NOMO-1 (cell line): ENCODE results near the gene RNU5B-1.

Experiments used
- DNase-seq, 2 experiments: peaks; one replicate each; lab custom pipeline; 2025; ENCODE audit not compliant: unreplicated experiment in 2 of 2; lab: John Stamatoyannopoulos, UW

The RNU5B-1 gene

DNA sequence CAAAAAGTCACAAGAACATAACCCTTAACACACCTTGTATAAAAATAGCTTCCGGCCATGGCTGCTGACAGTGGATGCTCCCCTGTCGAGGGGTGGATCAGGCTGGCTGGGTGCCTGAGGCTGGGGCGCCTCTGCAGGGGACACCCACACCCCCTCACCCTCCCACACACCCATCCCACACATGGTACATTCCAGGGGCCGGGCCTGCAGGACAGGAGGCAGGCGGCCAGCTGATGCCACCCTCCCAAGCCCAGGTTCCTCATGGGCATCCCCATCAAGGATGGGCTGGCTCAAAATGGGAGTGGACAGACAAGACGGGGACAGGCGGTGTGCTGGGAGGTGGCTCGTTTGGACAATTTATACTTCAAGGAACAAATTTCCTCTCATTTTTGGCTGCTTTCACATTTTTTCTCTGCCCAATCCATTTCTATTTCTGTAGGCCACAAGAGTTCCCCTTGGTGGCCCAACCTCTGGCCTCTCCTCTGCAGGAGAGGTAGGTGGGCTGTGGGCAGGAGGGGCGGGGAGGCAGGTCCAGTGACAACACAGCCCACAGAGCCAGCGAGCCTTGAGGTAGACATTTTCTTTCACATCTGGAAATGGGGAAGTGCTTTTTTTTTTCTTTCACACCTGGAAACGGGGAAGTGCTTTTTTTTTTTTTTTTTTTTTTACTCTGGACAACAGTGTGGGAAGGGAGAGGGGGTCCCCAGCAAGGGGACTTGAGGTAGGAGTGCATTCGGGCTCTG lies 23.3 kb downstream of the RNU5B-1 start:
- no peak for DNase-seq

DNA sequence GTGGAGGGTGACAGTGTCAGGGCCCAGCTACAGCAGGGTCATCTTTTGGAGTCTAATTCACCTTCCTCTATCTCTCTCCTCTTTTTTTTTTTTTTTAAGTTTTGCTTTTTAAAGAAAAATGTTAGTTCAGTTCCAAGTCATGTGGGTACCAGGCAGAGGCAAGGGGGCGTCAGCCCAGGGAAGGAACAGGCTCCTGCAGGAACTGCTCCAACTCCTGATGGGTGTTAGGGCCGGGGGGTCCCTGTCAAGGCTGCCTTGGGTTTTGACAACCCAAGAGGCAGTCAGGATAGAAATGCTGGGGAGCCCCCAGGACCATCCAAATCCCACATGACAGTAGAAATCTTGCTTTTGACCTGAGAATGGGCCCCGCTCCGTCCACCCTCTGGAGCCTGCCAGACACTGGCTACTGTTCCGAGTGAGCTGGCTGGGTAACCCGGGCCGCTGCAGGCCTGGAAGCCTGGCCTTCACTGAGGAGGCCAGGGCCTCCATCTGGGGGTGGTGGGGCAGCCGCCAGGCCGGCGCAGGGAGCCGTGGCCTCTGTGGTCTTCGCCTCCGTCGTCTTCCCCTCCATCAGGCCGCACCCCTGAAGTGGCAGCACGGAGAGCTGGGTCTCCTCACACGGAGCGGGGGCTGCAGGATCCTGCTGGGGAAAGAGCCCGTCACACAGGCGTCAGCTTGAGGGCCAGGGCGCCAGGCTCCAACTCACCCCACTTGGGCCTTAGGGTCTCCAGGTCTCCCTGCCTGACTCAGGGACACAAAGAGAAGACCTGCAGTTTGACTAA lies 24.2 kb downstream of the RNU5B-1 start:
- no peak for DNase-seq

DNA sequence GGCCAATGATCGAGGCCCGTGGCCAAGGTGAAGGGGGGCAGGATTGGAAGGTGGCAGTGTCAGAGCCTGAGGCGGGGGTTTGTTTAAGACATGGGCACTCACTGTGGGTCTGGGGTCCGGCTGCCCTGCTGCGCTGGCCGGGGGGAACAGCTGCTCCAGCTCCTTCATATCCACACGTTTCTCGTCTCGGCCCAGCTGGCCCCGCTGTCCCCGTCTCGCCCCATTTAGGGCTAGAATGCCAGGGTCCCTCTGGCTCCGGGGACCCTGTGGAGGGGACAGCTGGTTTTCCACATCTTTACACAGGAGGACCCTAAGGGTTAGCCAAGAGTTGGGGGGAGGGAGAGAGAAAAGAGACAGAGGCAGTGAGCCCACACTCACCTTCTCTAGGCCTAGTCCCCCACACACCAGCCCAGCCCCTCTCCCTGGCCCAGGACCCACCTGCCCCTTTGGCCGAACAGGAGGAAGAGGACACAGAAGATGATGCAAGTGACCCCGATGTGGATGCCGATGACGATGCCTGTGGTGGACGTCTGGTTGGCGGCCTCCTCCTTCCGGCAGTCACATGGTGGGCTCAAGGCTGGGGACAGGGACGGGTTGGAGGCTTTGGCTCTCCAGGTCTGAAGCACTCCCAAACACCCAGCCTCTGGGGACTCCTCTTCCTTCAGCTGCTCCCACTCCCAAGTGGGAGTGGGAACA lies 25.0 kb downstream of the RNU5B-1 start:
- DNase-seq, result no peak

DNA sequence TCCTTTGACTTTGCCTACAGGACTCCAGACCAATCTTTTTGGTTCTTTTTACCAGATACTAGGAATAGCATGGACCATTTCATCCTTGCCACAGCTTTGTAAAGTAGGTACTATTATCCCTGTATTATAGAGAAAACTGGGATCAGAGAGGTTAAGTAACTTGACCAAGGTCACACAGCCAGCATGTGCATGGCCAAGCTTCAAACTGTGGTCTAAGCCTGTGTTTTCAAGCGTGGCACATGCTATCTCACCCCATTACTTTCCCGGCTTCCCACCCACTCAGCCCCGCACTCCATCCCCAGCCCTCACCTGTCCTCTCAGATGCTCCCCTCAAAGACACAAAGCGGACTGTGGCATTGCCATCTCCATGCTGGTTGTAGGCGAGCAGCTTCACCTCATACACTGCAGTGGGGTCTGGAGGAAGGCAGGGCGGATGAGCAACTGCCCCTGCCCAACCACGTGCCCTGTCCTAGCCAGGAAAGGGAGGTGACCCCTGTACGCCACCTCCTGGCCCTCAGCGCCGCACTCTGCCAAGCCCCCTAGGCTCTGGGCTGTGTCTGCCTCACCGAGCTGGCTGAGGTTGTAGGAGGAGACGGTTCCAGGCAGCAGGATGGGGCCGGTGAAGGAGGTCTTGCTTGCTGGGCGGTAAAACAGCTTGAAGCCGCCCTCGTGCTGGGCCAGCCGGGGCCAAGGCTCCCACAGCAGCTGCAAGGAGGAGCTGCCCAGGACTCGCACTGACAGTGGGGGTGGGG lies 25.7 kb downstream of the RNU5B-1 start:
- no peak for DNase-seq

DNA sequence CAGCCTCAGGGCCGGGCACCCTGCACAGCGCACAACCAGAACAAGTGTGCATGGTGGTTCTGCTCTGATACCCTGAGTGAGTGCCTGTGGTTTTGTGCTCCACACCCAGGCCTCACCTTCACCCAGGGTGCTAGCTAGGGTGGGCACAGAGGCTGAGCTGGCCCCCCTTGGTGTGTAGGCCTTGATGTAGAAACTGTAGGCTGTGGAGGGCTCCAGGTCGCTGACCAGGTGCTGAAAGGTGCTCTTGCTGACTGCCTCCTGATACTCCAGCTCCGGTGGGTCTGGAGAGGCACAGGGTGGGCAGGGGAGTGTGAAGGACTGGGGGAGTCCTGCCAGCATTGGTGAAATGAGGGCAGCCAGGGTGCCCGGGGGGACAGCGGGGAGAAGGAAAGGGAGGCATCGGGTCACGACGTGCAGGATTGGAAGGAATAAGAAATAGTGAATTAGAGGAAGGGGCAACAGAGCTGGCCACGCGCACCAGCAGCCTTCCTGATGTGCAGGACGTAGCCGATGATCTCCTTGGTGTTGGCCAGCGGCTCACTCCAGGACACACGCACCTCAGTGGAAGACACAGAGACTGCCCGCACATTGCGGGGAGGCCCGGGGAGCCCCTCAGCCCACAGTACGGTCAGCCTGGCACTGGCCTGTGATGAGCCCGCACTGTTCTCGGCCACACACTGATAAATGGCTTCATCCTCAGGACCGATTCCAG lies 26.6 kb downstream of the RNU5B-1 start:
- DNase-seq, result no peak

DNA sequence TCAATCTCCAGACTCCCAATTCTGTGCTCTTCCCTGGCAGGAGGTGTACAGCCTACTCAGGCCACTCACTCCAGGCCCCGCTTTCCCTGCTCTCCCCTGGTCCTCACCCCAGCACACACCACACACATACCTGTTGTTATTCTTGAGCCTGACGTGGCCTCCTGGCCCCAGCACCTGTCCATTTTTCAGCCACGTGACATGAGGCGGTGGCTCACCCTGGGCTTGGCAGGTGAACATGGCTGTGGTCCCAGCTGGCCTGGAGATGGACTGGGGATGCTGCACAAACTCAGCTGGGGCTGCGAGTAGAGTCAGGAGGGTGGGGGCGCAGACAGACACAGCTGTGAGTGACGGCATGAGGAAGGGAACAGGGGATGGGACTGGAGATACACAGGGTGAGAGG lies 27.3 kb downstream of the RNU5B-1 start:
- DNase-seq, result no peak

DNA sequence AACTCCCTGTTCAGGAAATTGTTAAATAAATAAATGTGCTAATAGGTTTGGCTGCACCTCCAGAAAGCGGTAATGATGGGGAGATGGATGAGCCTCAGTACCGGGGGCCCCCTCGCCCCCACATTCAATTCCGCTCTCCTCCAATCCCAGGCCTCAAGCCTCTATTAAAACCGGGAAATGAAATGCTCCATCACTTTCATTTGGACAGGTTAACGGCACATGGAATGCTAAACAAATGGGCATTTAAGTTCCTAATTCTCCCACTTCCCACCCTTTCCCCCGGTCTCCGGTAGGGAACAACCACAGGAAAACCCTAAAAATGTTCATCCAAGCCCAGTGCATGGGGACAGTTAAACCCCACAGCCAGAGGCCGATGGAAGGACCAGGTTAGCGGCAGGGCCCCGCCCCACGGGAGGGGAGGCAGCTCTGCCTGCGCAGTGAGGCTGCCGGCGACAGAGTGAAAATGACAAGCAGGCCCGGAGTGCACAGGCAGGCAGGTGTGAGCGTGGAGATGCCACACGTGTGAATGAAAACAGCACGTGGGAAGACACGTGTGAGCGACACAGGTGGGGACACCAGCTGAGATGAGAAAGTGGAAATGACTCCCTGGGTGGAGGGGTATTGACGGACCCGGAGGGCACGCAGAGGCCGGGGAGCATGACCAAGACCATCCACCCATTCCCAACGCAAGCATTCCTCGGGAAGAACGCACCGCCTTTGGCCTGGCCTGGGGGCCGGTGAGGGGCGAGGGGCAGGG lies 28.1 kb downstream of the RNU5B-1 start:
- no peak for DNase-seq

DNA sequence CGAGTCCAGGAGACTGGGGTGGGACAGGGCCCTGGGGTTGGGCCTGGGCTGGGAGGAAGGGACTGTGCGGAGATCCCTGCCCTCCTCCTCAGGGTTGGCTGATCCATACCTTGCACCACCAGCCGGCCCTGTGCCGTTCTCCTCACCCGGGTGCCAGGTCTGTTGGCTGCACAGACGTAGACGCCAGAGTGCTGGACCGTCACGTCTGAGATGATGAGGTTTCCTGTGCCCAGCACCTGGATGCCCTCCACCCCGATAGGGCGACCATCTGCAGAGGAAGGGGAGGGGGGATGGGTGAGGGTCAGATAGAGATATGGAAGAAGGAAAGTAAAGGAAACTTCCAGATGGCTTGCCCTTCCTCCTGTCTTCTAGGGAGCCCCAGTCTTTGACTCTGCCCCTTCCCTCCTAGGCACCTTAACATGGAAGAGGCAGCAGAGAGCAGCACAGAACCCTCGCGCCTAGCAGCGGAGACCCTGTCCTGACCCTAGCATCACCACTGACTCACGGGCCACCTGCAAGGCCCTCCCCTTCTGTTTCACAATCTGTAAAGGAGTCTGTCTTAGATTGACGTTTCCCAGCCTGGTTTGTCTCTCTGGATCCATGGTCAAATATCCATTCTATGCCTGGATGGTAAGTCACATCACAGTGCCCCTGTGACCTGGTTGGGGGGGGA lies 28.8 kb downstream of the RNU5B-1 start:
- DNase-seq, result no peak

DNA sequence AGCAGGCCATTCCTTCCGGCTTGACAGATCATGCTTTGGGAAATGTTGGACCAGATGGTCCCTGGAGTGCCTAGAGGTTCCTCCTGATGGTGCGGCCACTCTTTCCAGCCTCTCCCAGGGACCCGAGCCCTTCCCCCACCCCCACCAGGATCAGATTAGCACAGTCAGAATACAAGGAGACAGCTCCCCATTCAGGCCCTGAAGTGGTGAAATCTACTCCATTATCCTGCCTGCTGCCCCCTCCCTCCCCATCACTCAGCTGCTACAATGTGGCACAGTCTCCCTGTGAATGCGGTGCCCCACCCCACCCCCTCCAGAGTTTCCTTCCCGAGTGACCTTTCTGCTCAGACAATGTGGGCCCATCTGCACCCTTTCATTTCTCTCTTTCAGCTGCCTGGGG lies 29.4 kb downstream of the RNU5B-1 start:
- DNase-seq, result no peak

DNA sequence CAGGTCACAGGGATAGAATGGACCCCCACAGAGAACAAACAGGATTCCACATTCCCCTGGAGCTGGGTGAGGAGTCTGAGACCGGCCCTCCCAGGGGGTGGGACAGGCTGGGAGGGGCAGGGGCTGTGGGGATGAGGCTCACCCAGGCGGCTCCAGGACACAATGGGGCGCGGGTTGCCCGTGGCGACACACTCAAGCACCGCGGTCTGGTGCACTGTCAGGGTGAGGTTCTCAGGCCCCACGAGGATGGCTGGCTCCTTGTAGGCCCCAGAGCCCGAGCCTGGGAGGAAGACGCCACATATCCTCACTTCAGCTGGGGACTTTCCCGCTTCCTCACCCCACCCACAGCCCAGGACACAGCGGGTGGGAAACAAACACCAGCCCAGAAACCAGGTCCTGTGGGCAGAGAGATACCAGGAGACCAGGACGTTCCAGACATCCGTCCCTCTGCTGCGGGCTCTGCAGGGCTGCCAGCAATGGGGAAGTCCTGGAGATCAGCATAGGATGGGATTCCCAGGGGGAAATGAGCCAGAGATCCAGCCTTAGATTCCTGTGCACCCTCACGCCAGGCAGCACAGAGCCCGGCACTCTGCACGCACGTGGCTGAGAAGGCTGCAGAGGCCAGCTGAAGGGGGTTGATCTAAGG lies 30.2 kb downstream of the RNU5B-1 start:
- DNase-seq, result no peak

DNA sequence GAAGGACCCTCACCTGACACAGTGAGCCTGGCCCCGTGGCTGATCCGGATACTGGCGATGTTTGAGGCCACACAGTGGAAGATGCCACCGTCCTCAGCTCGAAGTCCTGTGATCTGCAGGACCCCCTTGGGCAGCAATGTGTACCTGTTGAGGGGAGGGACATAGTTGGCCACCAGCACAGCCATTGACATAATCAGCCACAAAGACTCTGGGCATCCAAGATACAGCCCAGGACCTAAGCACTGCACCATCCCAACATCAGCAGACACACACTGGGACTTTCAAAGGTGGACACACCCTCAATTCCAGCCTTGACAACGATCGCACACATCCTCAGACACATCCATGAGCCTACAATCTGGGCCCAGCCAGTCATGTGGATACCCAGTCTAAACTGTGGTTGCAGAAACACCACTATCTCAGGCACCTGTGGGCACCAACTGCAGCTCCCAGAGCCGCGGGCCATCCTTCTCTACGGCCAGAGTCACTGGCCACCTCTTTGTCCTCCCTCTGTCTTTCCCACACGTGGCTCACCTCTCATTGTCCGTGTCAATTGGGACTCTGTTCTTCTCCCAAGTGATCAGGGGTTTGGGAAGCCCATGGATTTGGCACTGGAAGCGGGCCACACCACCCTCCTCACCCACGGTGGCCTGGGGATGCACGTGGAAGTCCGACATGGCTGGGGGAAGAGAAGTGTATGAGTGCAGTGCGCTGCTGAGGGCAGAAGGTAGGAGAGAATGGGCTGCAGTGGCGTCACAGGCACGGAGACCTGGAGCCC lies 31.0 kb downstream of the RNU5B-1 start:
- no peak for DNase-seq

DNA sequence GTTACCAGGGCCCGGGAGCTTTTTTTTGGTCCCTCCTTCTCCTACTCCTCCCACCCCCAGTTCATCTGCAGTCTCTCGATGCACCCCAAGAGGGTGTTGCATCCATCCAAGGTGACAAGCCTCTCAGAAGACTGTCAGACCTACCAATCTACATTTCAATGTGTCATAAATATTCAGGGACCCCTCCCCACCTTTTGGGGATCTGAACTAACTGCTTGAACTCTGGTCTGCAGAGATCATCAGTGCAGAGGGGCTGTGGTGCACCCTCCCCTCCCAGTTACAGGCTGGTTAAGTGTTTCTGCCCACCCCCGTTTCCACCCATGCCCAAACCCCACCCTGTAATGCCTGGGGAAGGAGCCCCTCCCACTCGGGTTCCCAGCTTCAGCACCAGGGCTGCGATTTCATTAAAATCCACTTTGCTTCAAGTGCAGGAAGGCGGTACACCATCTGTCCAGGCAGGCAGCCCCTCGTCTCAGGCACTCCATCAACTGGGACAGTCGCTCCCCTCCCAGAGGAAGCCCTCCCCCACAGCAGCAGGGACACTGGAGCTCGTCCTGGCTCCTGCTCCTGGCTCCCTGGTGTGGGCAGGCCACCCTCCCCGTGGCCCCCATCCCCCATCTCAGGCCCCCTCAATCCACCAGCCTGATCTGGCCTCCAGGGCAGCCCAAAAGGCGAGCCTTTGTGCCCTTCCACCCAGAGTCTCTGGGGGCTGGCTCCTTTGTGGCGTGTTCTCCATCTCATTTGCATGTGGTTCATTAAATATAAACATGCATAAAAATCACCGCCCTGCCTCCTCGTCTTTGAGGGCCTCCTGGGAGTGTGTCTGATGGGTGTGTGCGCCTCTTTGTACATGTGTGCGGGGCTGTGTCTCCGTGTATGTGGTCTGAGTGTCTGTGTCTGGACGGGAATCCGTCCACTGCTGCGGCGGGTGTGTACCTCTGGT lies 32.3 kb downstream of the RNU5B-1 start:
- no peak for DNase-seq

DNA sequence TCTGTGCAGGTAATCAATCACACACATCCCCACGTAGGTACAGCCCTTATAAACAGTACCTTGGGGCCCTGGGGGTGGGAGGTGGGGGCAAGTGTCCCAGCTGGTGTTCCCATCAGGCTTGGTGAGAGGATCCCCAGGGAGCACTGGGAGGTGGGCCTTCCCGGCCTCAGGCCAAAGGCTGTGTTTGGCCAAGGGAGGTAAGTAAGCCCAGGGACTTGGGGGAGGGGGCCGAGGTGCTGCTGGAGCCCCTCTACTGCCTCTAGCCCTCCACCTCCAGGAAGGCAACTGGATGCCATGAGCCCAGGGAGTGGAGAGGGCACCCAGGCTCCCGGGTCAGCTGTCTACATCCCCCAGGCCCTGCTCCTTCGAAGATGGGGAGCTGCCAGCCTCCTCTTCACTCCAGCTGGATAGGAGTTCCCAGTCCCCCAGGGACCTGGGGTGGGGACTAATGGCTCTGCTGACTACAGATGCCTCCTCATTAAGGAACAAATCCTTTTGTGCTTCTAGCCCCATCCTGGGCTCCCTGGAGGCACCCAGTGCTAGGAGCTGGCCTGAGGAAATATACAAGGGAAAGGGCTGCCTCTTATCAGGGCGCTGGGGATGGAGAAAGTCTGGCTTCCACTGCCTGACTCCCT lies 33.1 kb downstream of the RNU5B-1 start:
- no peak for DNase-seq

DNA sequence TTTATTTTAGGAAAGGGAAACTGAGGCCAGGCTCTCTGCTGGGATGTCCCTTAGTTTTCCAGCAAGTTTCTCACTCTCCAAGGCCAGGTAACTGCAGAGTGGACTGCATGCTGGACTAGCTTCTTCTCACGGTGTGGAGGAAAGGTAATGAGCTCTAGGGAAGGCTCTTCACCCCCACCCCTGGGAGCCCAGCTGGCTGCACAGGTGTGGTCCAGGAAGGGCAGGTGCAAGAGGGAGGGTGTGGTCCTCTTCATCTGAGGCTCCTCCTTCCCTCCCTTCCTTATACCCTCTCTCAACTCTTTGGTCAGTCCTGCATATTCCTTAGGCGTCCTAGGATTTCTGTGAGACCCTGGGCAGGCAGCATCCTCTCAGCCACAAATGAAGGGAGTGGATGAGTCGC lies 33.9 kb downstream of the RNU5B-1 start:
- no peak for DNase-seq

DNA sequence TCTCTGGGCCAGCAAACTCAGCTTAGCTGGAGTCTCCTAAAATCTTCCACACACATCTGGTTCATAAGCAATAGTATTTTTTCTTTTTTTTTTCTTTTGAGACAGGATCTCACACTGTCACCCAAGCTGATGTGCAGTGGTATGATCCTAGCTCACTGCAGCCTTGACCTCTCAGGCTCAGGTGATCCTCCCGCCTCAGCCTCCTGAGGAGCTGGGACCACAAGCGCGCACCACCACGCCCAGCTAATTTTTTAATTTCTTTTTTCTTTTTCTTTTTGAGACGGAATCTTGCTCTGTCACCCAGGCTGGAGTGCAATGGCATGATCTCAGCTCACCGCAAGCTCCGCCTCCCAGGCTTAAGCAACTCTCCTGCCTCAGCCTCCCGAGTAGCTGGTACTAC lies 34.3 kb downstream of the RNU5B-1 start:
- no peak for DNase-seq

DNA sequence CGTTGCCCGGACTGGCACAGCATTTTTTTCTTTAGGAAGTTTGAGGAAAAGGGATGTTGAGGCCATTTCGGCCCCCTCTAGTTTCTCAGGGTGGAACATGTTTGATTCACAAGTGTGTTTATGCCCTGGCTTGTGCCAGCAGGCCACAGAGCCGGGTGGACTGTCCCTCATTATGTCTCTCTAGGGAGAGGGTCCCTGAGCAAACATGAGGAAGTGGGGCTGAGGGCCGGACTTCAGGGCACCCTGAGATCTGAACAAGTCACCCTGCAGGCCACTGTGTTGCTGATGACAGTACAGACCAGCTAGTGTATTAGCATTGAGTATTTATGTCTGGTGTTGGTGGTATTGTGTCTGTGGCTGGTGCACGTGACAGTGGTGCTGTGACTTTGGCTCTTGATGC lies 34.9 kb downstream of the RNU5B-1 start:
- no peak for DNase-seq
